Posterior vena cava (tissue), 2 donors: Measurements from ENCODE around the gene SMAD4. TPM values are rescaled to one million over a fixed set of nuclear protein-coding genes. Genes with fewer than 3 reads are reported as not detected.
A peak's percentile ranks its signal among the peaks of the same experiment; 100 is the strongest.
"Not testable (repeated sequence)": the region's sequence is repeated elsewhere in the genome, so short reads cannot be mapped to it uniquely, and the experiment has no call there.

Experiments used
- DNase-seq: peaks from one replicate; pipeline ENCODE4 v3.0.0-alpha.2; 2020; ENCODE audit warnings: low spot score
- intact Hi-C, 2 donors: fragments of 100-400 bp; cut with DNase I; formaldehyde crosslinking; loops; one replicate each; pipeline versions ENCODE4 v1.14.1 to v1.14.2; 2022 to 2023
- total RNA-seq, 2 donors: library from RNA; stranded (reverse); fragmentation: NEBNext Ultra II Directional; extraction: Animal tissue kit (Norgen Biotek cat#: 25700); gene quantifications; one replicate each; pipeline ENCODE4 v1.2.1, GENCODE V29; 2021
- donor health status: DM: yes; HTN: yes; CAD: no.
- donor health status: DM: yes; HTN: yes; CAD: no.

SMAD4 gene
- total RNA-seq, 2 donors from 2014 or later = 104 to 122 TPM

GRCh38 chr18:51098513-51098912 lies 68.5 kb downstream of the SMAD4 start:
- DNase-seq = no peak
- intact Hi-C loops = no loop called here

GRCh38 chr18:51100385-51101120 lies 70.5 kb downstream of the SMAD4 start:
- intact Hi-C loops = no loop called here

GRCh38 chr18:51107082-51107481 lies 77.1 kb downstream of the SMAD4 start:
- no peak for DNase-seq
- intact Hi-C loops = no loop called here

More at GRCh38 chr18:51100385-51101120, 70.5 kb downstream of the SMAD4 start:
- DNase-seq = no peak

DNA sequence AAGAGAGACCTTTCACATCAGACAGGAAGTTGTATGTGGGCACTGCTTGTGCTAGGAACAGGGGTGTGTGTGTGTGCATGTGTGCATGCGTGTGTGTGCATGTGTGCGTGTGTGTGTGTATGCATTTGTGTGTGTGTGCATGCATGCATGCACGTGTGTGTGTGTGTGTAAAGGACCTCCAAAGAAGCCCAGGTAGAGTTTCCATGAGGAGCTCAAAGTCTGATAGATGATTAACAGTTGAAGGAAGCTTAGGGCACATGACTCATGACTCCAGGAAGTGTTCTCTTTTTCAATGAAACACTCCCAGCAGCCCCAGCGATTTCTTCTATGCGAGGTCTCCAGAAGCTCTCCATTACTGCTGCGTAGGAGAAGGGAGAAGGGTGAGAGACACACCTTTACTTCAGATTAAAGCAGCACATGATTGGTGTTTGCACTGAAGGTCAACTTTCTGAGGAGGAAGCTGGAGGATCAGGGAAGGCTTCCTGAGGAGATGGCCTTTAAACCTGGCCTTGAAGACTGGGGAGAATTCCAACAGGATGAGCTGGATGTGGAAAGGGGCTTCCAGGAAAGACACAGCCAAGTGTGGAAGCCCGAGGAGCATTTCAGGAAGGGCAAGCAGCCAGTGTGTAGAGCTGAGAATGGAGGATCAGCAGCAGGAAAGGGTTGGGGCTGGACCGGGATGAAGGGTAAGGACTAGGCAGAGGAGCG lies 77.7 kb downstream of the SMAD4 start:
- intact Hi-C loops = no loop called here
- DNase-seq = no peak

DNA sequence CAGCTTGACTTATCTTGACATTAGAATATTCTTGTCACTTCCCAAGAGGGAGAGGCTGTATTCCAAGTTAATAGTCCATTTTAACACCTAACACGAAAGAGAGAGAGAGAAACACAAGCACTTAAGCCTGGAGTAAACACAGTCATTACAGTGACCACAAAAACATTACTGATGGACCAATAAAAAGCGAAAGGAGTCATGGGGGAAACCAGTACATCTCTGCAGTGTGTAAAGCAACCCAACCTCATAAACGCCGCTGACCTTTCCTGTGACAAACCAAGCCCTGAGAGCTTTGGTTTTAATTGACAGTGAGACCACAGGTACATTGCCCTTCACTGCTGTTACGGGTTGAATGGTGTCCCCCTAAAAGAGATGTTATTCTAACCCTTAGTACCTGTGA lies 78.3 kb downstream of the SMAD4 start:
- DNase-seq = no peak
- intact Hi-C loops = no loop called here

- intact Hi-C loops = no loop called here
Observed at GRCh38 chr18:51110073-51110797, 80.2 kb downstream of the SMAD4 start.

DNA sequence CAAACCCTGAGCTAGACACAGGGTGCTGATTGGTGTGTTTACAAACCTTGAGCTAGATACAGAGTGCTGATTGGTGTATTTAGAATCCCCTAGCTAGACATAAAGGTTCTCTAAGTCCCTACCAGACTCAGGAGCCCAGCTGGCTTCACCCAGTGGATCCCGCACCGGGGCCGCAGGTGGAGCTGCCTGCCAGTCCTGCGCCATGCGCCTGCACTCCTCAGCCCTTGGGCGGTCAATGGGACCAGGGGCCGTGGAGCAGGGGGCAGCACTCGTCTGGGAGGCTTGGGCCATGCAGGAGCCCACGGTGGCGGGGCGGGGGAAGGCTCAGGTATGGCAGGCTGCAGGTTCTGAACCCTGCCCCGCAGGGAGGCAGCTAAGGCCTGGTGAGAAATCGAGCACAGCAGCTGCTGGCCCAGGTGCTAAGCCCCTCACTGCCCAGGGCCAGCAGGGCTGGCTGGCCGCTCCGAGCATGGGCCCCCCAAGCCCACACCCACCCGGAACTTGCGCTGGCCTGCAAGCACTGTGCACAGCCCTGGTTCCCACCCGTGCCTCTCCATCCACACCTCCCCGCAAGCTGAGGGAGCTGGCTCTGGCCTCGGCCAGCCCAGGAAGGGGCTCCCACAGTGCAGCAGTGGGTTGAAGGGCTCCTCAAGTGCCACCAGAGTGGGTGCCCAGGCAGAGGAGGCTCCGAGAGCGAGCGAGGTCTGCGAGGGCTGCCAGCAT lies 81.8 kb downstream of the SMAD4 start:
- DNase-seq, intact Hi-C loops: not testable (repeated sequence)

More at GRCh38 chr18:51110073-51110797, 80.2 kb downstream of the SMAD4 start:
- peak; percentile 91 for DNase-seq

GRCh38 chr18:51116996-51117395 lies 87.0 kb downstream of the SMAD4 start:
- intact Hi-C loops, DNase-seq: not testable (repeated sequence)

- intact Hi-C loops, DNase-seq: not testable (repeated sequence)
Observed at GRCh38 chr18:51119561-51119960, 89.5 kb downstream of the SMAD4 start.

- intact Hi-C loops, DNase-seq: not testable (repeated sequence)
Observed at GRCh38 chr18:51119976-51120375, 90.0 kb downstream of the SMAD4 start.

DNA sequence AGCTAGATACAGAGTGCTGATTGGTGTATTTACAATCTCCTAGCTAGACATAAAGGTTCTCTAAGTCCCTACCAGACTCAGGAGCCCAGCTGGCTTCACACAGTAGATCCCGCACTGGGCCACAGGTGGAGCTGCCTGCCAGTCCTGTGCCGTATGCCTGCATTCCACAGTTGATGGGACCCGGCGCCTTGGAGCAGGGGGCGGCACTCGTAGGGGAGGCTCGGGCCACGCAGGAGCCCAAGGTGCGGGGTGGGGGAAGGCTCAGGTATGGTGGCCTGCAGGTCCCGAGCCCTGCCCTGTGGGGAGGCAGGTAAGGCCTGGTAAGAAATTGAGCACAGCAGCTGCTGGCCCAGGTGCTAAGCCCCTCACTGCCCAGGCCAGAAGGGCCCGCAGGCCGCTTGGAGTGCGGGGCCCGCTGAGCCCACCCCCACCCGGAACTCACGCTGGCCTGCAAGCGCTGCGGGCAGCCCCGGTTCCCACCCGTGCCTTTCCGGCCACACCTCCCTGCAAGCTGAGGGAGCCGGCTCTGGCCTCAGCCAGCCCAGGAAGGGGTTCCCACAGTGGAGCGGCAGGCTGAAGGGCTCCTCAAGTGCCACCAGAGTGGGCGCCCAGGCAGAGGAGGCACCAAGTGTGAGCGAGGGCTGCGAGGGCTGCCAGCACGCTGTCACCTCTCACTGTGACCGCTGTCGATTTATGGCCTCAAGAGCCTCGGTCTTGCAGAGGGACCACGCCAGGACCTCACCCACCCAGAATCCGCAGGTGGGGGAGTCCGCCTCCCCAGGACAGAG lies 91.0 kb downstream of the SMAD4 start:
- no peak for DNase-seq
- intact Hi-C loops = no loop called here

DNA sequence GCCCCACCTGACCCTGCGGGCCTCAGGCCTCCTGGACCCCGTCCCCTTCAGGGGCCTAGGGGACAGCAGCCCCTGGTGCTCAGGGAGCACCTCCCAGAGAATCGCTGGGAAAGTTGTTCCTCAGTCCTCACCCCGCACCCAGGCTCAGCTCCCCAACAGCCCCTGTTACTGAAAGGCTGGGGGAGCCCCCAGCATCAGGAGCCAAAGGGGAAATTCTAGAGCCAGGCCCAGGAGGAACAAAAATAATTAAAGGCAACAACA lies 91.5 kb downstream of the SMAD4 start:
- intact Hi-C loops = no loop called here

DNA sequence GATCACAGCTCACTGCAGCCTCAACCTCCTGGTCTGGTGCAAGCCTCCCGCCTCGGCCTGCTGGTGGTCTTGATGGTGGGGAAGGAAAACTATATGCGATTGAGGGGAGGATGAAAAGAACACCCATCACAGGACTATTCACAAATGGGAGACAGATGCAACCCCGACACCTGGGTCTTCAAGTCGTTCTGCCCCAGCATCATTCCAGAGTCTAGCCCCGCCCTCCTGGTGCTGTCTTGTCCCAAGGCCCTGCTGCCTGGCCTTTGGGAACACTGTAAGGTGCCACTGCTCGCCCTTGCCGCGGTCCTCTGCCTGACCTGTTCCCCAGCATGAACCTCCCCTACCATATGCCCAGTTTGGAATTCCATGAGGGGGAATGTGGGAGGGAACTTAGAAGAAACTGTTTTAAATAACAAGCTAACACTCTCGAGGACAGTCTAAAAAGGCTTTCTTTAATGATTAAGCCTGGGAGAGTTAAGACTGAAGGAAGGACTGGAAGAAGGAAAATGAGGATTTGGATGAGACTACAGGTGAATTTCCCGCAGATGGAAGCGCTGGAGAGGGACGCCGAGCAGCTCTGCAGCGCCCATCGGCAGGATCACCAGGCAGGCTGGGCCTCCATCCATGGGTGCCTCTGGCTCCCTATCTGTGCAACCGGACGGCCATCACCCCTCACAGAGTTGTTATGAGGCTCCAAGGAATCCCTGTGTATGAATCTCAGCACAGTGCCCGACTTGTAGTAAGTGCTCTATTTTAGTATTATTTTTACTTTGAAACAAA lies 92.4 kb downstream of the SMAD4 start:
- no peak for DNase-seq
- intact Hi-C loops = no loop called here

More for the DNA sequence above, 91.5 kb downstream of the SMAD4 start:
- no peak for DNase-seq

GRCh38 chr18:51123046-51123395 lies 93.0 kb downstream of the SMAD4 start:
- intact Hi-C loops = no loop called here
- DNase-seq = no peak

GRCh38 chr18:51123481-51123880 lies 93.5 kb downstream of the SMAD4 start:
- DNase-seq = no peak
- intact Hi-C loops = no loop called here

GRCh38 chr18:51123936-51124486 lies 94.0 kb downstream of the SMAD4 start:
- intact Hi-C loops = no loop called here
- DNase-seq = no peak

- intact Hi-C loops = no loop called here
- DNase-seq = no peak
Observed at GRCh38 chr18:51125976-51126375, 96.0 kb downstream of the SMAD4 start.

DNA sequence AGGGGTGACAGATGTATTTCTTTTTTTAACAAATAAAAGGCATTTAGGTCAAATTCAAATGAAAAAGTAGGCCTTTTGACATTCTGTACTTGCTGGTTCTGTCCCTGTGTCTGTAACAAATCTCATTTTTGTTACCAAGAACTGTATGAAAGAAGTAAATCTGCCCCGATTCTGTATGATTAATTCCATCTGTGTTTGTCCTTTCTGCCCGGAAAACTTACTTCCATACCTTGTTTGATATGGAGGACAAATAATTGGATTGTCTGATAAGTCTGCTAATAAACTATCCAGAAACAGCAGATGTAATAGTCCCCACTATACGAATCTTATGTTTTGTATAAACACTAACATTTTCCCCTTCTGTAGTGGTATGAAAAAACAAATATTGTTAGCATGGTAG lies 97.7 kb downstream of the SMAD4 start:
- intact Hi-C loops = no loop called here

More for the DNA sequence above, 97.7 kb downstream of the SMAD4 start:
- DNase-seq = no peak
